SK-N-SH (cell line): ENCODE results near the gene PARD3. TPM values are rescaled to one million over a fixed set of nuclear protein-coding genes. Genes with fewer than 3 reads are reported as not detected.

Experiments
- CTCF ChIA-PET: fragments of 300-600, 350-600 bp; formaldehyde crosslinking; extraction: SDS; loops from one replicate; lab custom pipeline; 2021; lab: Yijun Ruan, JAX
- POLR2A ChIA-PET: fragments of 350-600 bp; sonication (Branson Sonifier 250); formaldehyde crosslinking; extraction: SDS; loops from one replicate; lab custom pipeline; 2020; ENCODE audit warnings: antibody characterized with exemption, inconsistent platforms; lab: Yijun Ruan, JAX
- DNase-seq: peaks from one replicate; pipeline ENCODE4 v3.0.0; 2012
- H2AFZ ChIP-seq: fragments of 200-600 bp; sonication (generic); 2 replicates; pipeline ENCODE4 v1.8.1; 2016; ENCODE audit warnings: antibody characterized with exemption, mild to moderate bottlenecking, low read depth
- H3F3A ChIP-seq: fragments of 200-600 bp; sonication (generic); replicated peaks from 2 replicates; pipeline ENCODE3; 2016; ENCODE audit warnings: antibody characterized with exemption, mild to moderate bottlenecking; ENCODE audit not compliant: insufficient read depth
- H3K27ac ChIP-seq, 2 experiments: fragments of 200-500 bp in 1 of 2; fragments of 200-600 bp in 1 of 2; sonication (Bioruptor generic) in 1 of 2; sonication (generic), shearing (Covaris generic) in 1 of 2; 2 replicates each; pipeline versions ENCODE4 v1.5.1 to v1.6.1; 2014 to 2016; ENCODE audit warnings: low read depth in 2 of 2, inconsistent platforms in 1 of 2, low read length in 1 of 2, mild to moderate bottlenecking in 1 of 2, mixed read lengths in 1 of 2
- H3K27me3 ChIP-seq: fragments of 200-600 bp; sonication (generic), shearing (Covaris generic); 2 replicates; pipeline ENCODE4 v1.6.1; 2016; ENCODE audit warnings: mixed run types; ENCODE audit not compliant: insufficient read depth
- H3K36me3 ChIP-seq, 2 experiments: fragments of 200-500 bp in 1 of 2; fragments of 200-600 bp in 1 of 2; sonication (Bioruptor generic) in 1 of 2; sonication (generic) in 1 of 2; replicated peaks in 1 of 2; 2 replicates each; pipeline versions ENCODE3 to v1.5.1; 2014 to 2016; ENCODE audit warnings: low read length in 1 of 2, mild to moderate bottlenecking in 1 of 2; ENCODE audit not compliant: insufficient read depth in 2 of 2, control insufficient read depth in 1 of 2
- H3K4me1 ChIP-seq, 2 experiments: fragments of 200-500 bp in 1 of 2; fragments of 200-600 bp in 1 of 2; sonication (Bioruptor generic) in 1 of 2; sonication (generic), shearing (Covaris generic) in 1 of 2; 2 replicates each; pipeline versions ENCODE4 v1.5.1 to v1.6.1; 2014 to 2016; ENCODE audit warnings: low read depth in 1 of 2, low read length in 1 of 2, mixed run types in 1 of 2; ENCODE audit not compliant: insufficient read depth in 2 of 2, control insufficient read depth in 1 of 2
- H3K4me2 ChIP-seq: fragments of 200-600 bp; sonication (generic), shearing (Covaris generic); 2 replicates; pipeline ENCODE4 v1.6.1; 2017; ENCODE audit warnings: mixed run types
- H3K4me3 ChIP-seq, 2 experiments: fragments of 200-500 bp in 1 of 2; fragments of 200-600 bp in 1 of 2; sonication (Bioruptor generic) in 1 of 2; sonication (generic), shearing (Covaris generic) in 1 of 2; 2 replicates each; pipeline versions ENCODE4 v1.5.1 to v1.8.1; 2014 to 2016; ENCODE audit warnings: low read depth in 2 of 2, inconsistent platforms in 1 of 2, low read length in 1 of 2, mild to moderate bottlenecking in 1 of 2, mixed read lengths in 1 of 2, moderate library complexity in 1 of 2
- H3K79me2 ChIP-seq: fragments of 200-600 bp; sonication (generic); 2 replicates; pipeline ENCODE4 v1.8.1; 2017; ENCODE audit warnings: mild to moderate bottlenecking; ENCODE audit not compliant: insufficient read depth
- H3K9ac ChIP-seq: fragments of 200-600 bp; sonication (generic); 2 replicates; pipeline ENCODE4 v1.6.1; 2017; ENCODE audit warnings: mixed run types
- H3K9me2 ChIP-seq: fragments of 200-600 bp; sonication (generic); 2 replicates; pipeline ENCODE4 v1.6.1; 2017; ENCODE audit warnings: mixed run types
- H3K9me3 ChIP-seq: fragments of 200-600 bp; sonication (generic); 2 replicates; pipeline ENCODE4 v1.6.1; 2017; ENCODE audit warnings: mixed run types, mild to moderate bottlenecking, moderate library complexity
- H4K20me1 ChIP-seq: fragments of 200-600 bp; sonication (generic); 2 replicates; pipeline ENCODE4 v1.6.1; 2017; ENCODE audit warnings: mild to moderate bottlenecking, mixed run types; ENCODE audit not compliant: insufficient read depth
- ELF1 ChIP-seq: IDR thresholded peaks from 2 replicates; pipeline ENCODE4 v1.4.0; 2012
- EZH2phosphoT487 ChIP-seq: fragments of 200-600 bp; sonication (generic); IDR thresholded peaks from 2 replicates; pipeline ENCODE4 v1.6.1; 2017; ENCODE audit warnings: low read depth, mixed run types, mild to moderate bottlenecking, antibody characterized with exemption, moderate library complexity, borderline replicate concordance
- FOXJ3 ChIP-seq: sonication (generic); formaldehyde crosslinking; IDR thresholded peaks from 2 replicates; pipeline ENCODE4 v1.5.1; 2020; ENCODE audit warnings: mild to moderate bottlenecking, missing genetic modification reagents
- GABPA ChIP-seq: IDR thresholded peaks from 2 replicates; pipeline ENCODE4 v1.4.0; 2012; ENCODE audit warnings: low read depth, mild to moderate bottlenecking
- GATA2 ChIP-seq: sonication (generic); formaldehyde crosslinking; IDR thresholded peaks from 2 replicates; pipeline ENCODE4 v1.5.0; 2020; ENCODE audit warnings: mild to moderate bottlenecking, missing genetic modification reagents
- IRF3 ChIP-seq: fragments of 150-350 bp; IDR thresholded peaks from 2 replicates; pipeline ENCODE4 v1.6.1; 2016; ENCODE audit warnings: mild to moderate bottlenecking, low read depth, low read length
- MAX ChIP-seq: IDR thresholded peaks from 2 replicates; pipeline ENCODE4 v1.4.0; 2012; ENCODE audit warnings: low read depth
- MXI1 ChIP-seq: IDR thresholded peaks from 2 replicates; pipeline ENCODE4 v1.6.1; 2012; ENCODE audit warnings: mild to moderate bottlenecking, low read depth, low read length, improper control_type of control experiment
- NRF1 ChIP-seq: IDR thresholded peaks from 2 replicates; pipeline ENCODE4 v1.6.1; 2012; ENCODE audit warnings: low read depth, mild to moderate bottlenecking, low read length
- RCOR1 ChIP-seq: fragments of 150-350 bp; IDR thresholded peaks from 2 replicates; pipeline ENCODE4 v1.6.1; 2017; ENCODE audit warnings: antibody characterized with exemption, low read length
- REST ChIP-seq: IDR thresholded peaks from 2 replicates; pipeline ENCODE4 v1.6.1; 2012; ENCODE audit warnings: mild to moderate bottlenecking, low read depth, low read length, moderate library complexity
- RXRA ChIP-seq: IDR thresholded peaks from 2 replicates; pipeline ENCODE4 v1.4.0; 2012; ENCODE audit warnings: low read depth, mild to moderate bottlenecking, borderline replicate concordance
- SIN3A ChIP-seq: IDR thresholded peaks from 2 replicates; pipeline ENCODE4 v1.6.1; 2012; ENCODE audit warnings: low read depth, mild to moderate bottlenecking, low read length, moderate library complexity, borderline replicate concordance
- TAF1 ChIP-seq: IDR thresholded peaks from 2 replicates; pipeline ENCODE4 v1.6.1; 2012; ENCODE audit warnings: low read depth, mild to moderate bottlenecking, low read length, moderate library complexity, borderline replicate concordance
- TCF12 ChIP-seq: IDR thresholded peaks from 2 replicates; pipeline ENCODE4 v1.4.0; 2012
- TEAD4 ChIP-seq: IDR thresholded peaks from 2 replicates; pipeline ENCODE4 v1.4.0; 2012; ENCODE audit warnings: mild to moderate bottlenecking, borderline replicate concordance; ENCODE audit not compliant: insufficient read depth
- USF1 ChIP-seq: IDR thresholded peaks from 2 replicates; pipeline ENCODE4 v1.4.0; 2012; ENCODE audit warnings: low read depth, borderline replicate concordance
- YY1 ChIP-seq: IDR thresholded peaks from 2 replicates; pipeline ENCODE4 v1.4.0; 2012; ENCODE audit warnings: low read depth, mild to moderate bottlenecking
- ZBTB33 ChIP-seq: IDR thresholded peaks from 2 replicates; pipeline ENCODE4 v1.4.0; 2012; ENCODE audit warnings: low read depth, borderline replicate concordance
- WGBS: methylation state at CpG from one replicate; pipeline ENCODE4 v1.1.6; 2017; ENCODE audit warnings: low lambda C conversion rate; 5-methylcytosine and 5-hydroxymethylcytosine counted together
- polyA plus RNA-seq, 3 experiments: library from polyadenylated mRNA; depleted of rRNA; stranded (reverse); fragments of >200 nt; gene quantifications; 2 replicates each; pipeline ENCODE4 v1.2.3, GENCODE V29; 2012

PARD3 gene
- polyA plus RNA-seq, 1 of the 3 experiments (the other 2 are of a cell fraction), result 29.4 TPM

GRCh38 chr10:34169677-34170076, 645.4 kb downstream of the PARD3 start:
- POLR2A ChIA-PET, result no interaction called here
- DNase-seq, result no peak
- no peak for TF ChIP-seq GABPA
- no peak for TF ChIP-seq USF1
- no peak for TF ChIP-seq RXRA
- TF ChIP-seq TEAD4, result no peak
- TF ChIP-seq MXI1, result no peak
- no peak for TF ChIP-seq SIN3A
- no peak for TF ChIP-seq TCF12
- TF ChIP-seq EZH2phosphoT487, result no peak
- no peak for TF ChIP-seq FOXJ3 (CRISPR knock-in tag)
- TF ChIP-seq TAF1, result no peak
- TF ChIP-seq RCOR1, result no peak
- no peak for TF ChIP-seq YY1
- TF ChIP-seq ELF1, result no peak
- TF ChIP-seq IRF3, result no peak
- TF ChIP-seq NRF1, result no peak
- no peak for TF ChIP-seq GATA2 (CRISPR knock-in tag)
- H3K9me3 ChIP-seq, result no peaks in the 10 kb centered on the region
- no peak overlapping the region for H3K4me2 ChIP-seq
- H3K27me3 ChIP-seq, result no peaks in the 10 kb centered on the region
- H3K4me3 ChIP-seq, result no peak overlapping the region
- H4K20me1 ChIP-seq, result no peaks in the 10 kb centered on the region
- no peaks in the 10 kb centered on the region for H3K9me2 ChIP-seq
- 86% methylated on average over 3 of the region's 3 CpGs for WGBS
- no peak overlapping the region for H3K27ac ChIP-seq
- CTCF ChIA-PET, result interaction anchor here (0.8 kb wide), 1 partner anchor 469 kb away, joined by 4 read pairs; no protein-coding TSS in a partner anchor
- H3K4me1 ChIP-seq, result peaks cover 0 to 12% of the 10 kb centered on the region in 2 experiments; a peak in 2 of 4 replicates
- no peaks in the 10 kb centered on the region for H3K36me3 ChIP-seq
- no peaks in the 10 kb centered on the region for H3F3A ChIP-seq
- no peak overlapping the region for H2AFZ ChIP-seq
- H3K9ac ChIP-seq, result no peak overlapping the region
- no peaks in the 10 kb centered on the region for H3K79me2 ChIP-seq

GRCh38 chr10:34169131-34169530, 646.0 kb downstream of the PARD3 start:
- Histone ChIP-seq H3F3A (no peaks in the 10 kb centered on the region), H3K4me2 (no peak overlapping the region), H3K27me3 (no peaks in the 10 kb centered on the region), H3K36me3 (no peaks in the 10 kb centered on the region), H2AFZ (no peak overlapping the region), H3K4me1 (peaks cover 0 to 12% of the 10 kb centered on the region in 2 experiments; a peak in 2 of 4 replicates), H4K20me1 (no peaks in the 10 kb centered on the region), H3K4me3 (no peak overlapping the region), H3K79me2 (no peaks in the 10 kb centered on the region), H3K27ac (no peak overlapping the region), H3K9ac (no peak overlapping the region), H3K9me2 (no peaks in the 10 kb centered on the region), H3K9me3 (no peaks in the 10 kb centered on the region)
- no peak for DNase-seq
- CTCF ChIA-PET, result interaction anchor here (0.7 to 0.8 kb wide), 2 partner anchors 9 to 469 kb away, joined by 3 to 4 read pairs; no protein-coding TSS in a partner anchor
- POLR2A ChIA-PET, result no interaction called here
- WGBS, result 68% methylated on average over 3 of the region's 3 CpGs
- TF ChIP-seq EZH2phosphoT487 (no peak), REST (no peak), ZBTB33 (no peak), MAX (no peak), TEAD4 (no peak), MXI1 (no peak), IRF3 (no peak)
